Vagina (tissue), 2 donors: ENCODE measurements around the gene HSD17B8.

Source experiments
- POLR2AphosphoS5 ChIP-seq, 2 donors: sonication (generic); formaldehyde crosslinking; IDR thresholded peaks; one replicate each; pipeline ENCODE4 v1.9.0; 2017; ENCODE audit warnings: antibody characterized with exemption in 2 of 2, mild to moderate bottlenecking in 2 of 2, low read depth in 1 of 2; ENCODE audit not compliant: insufficient read depth in 1 of 2
- TF ChIP-seq, protein P1 (sequence below), 3 experiments: fragments of 450-650 bp in 2 of 3; fragments of 200-600 bp in 1 of 3; sonication (generic) in 1 of 3; IDR thresholded peaks; one replicate each; pipeline ENCODE4 v1.5.1; 2017 to 2019; ENCODE audit warnings: antibody characterized with exemption in 3 of 3, mild to moderate bottlenecking in 2 of 3, moderate library complexity in 2 of 3

DNA sequence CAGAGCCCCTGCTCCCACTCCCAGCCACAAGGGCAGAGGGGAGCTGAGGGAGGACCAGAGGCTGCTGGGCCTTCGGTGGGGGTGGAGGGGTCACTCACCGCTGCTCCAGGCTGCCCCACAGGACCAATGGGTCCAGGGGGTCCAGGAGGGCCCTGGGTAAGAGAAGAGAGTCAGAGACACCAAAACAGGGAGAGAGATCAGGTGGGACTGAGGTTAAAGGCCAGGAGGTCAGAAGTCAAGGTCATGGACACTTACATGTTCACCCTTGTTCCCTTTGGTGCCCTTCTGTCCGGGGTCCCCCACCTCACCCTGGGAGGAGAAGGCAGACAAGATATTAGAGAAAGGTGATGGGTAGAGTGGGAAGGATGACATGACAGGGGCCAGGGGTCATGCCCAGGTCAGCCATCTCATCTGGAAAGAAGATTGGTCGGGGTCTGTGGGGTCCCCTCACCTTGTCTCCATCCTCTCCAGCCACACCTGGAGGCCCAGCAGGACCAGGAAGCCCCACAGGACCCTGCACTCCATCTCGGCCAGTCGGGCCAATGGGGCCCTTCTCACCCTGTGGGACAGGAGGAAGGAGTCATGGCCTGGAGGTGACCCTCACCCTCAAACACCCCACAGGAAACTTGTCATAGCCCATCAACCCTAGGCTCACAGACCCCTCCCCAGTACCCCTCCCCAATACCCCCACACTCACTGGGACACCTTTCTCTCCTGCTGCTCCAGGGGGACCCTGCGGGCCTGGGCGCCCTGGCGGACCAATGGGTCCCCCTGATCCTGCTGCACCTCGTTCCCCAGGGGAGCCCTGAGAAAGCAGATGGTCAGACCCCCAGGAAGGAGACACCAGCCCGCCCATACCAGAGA lies 33.2 kb upstream of the HSD17B8 start:
- TF ChIP-seq POLR2AphosphoS5 (IDR thresholded peaks at IDR 0.05; ENCODE audit: insufficient read depth in 1 of 2, low read depth in 1 of 2): no peak
- TF ChIP-seq, protein P1, sequence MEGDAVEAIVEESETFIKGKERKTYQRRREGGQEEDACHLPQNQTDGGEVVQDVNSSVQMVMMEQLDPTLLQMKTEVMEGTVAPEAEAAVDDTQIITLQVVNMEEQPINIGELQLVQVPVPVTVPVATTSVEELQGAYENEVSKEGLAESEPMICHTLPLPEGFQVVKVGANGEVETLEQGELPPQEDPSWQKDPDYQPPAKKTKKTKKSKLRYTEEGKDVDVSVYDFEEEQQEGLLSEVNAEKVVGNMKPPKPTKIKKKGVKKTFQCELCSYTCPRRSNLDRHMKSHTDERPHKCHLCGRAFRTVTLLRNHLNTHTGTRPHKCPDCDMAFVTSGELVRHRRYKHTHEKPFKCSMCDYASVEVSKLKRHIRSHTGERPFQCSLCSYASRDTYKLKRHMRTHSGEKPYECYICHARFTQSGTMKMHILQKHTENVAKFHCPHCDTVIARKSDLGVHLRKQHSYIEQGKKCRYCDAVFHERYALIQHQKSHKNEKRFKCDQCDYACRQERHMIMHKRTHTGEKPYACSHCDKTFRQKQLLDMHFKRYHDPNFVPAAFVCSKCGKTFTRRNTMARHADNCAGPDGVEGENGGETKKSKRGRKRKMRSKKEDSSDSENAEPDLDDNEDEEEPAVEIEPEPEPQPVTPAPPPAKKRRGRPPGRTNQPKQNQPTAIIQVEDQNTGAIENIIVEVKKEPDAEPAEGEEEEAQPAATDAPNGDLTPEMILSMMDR (IDR thresholded peaks at IDR 0.05): no peak
